H1 (cell line): Measurements from ENCODE around the gene CYBRD1.
A peak's percentile ranks its signal among the peaks of the same experiment; 100 is the strongest.

ENCODE experiments used
- ASH2L ChIP-seq: fragments of 200-600, 300-600 bp; sonication (generic); IDR thresholded peaks from one replicate; pipeline ENCODE4 v1.7.1; 2017; ENCODE audit warnings: low read length
- ATF2 ChIP-seq: IDR thresholded peaks from 2 replicates; pipeline ENCODE4 v1.6.1; 2012; ENCODE audit warnings: low read length, inconsistent platforms
- EP300 ChIP-seq, 2 experiments: IDR thresholded peaks; 1 replicate in 1 of 2; 2 replicates in 1 of 2; pipeline ENCODE4 v1.6.1; 2011 to 2012; ENCODE audit warnings: low read depth in 2 of 2, low read length in 2 of 2, mild to moderate bottlenecking in 2 of 2, borderline replicate concordance in 1 of 2, inconsistent platforms in 1 of 2, moderate library complexity in 1 of 2
- EZH2 ChIP-seq: fragments of 200-600 bp; sonication (generic); IDR thresholded peaks from 2 replicates; pipeline ENCODE4 v1.7.1; 2012; ENCODE audit warnings: low read depth, mild to moderate bottlenecking, moderate library complexity, low read length, inconsistent platforms; ENCODE audit not compliant: severe bottlenecking
- KDM1A ChIP-seq: fragments of 200-600, 300-600 bp; sonication (generic); IDR thresholded peaks from 2 replicates; pipeline ENCODE4 v1.7.1; 2016; ENCODE audit warnings: mild to moderate bottlenecking, low read length, borderline replicate concordance
- MAFK ChIP-seq: IDR thresholded peaks from 2 replicates; pipeline ENCODE4 v1.6.1; 2012; ENCODE audit warnings: low read depth, mild to moderate bottlenecking, improper control_type of control experiment, low read length
- POLR2A ChIP-seq, 2 experiments: IDR thresholded peaks; 1 replicate in 1 of 2; 2 replicates in 1 of 2; pipeline ENCODE4 v1.6.1; 2011; ENCODE audit warnings: low read depth in 2 of 2, low read length in 2 of 2, mild to moderate bottlenecking in 2 of 2; ENCODE audit errors: control extremely low read depth in 1 of 2
- POLR2AphosphoS5 ChIP-seq: IDR thresholded peaks from 2 replicates; pipeline ENCODE4 v1.6.1; 2011; ENCODE audit warnings: low read depth, low read length
- RAD21 ChIP-seq, 2 experiments: IDR thresholded peaks in 1 of 2; conservative IDR thresholded peaks in 1 of 2; 2 replicates each; pipeline ENCODE4 v1.6.1; 2011; ENCODE audit warnings: low read depth in 2 of 2, low read length in 2 of 2, improper control_type of control experiment in 1 of 2, inconsistent platforms in 1 of 2, mild to moderate bottlenecking in 1 of 2, moderate library complexity in 1 of 2
- RFX5 ChIP-seq: IDR thresholded peaks from 2 replicates; pipeline ENCODE4 v1.6.1; 2011; ENCODE audit warnings: low read depth, low read length, improper control_type of control experiment, borderline replicate concordance
- RXRA ChIP-seq: IDR thresholded peaks from 2 replicates; pipeline ENCODE4 v1.6.1; 2011; ENCODE audit warnings: low read depth, mild to moderate bottlenecking, low read length, moderate library complexity; ENCODE audit not compliant: insufficient read depth
- YY1 ChIP-seq: IDR thresholded peaks from 2 replicates; pipeline ENCODE4 v1.6.1; 2011; ENCODE audit warnings: low read depth, mild to moderate bottlenecking, low read length
- TF ChIP-seq, protein P1 (sequence below): IDR thresholded peaks from 2 replicates; pipeline ENCODE4 v1.6.1; 2011; ENCODE audit warnings: low read length, improper control_type of control experiment
- TF ChIP-seq, protein P2 (sequence below), 3 experiments: IDR thresholded peaks; 1 replicate in 2 of 3; 2 replicates in 1 of 3; pipeline versions ENCODE4 v1.5.1 to v1.6.1; 2011; ENCODE audit warnings: low read length in 3 of 3, mild to moderate bottlenecking in 3 of 3, inconsistent platforms in 2 of 3, low read depth in 1 of 3, moderate library complexity in 1 of 3; ENCODE audit not compliant: insufficient read depth in 1 of 3; ENCODE audit errors: control extremely low read depth in 1 of 3

GRCh38 chr2:171522788-171523087 is 464 bp downstream of the CYBRD1 start:
- TF ChIP-seq POLR2AphosphoS5 (no peak), ASH2L (no peak), EZH2 (no peak), ATF2 (no peak), EP300 (IDR thresholded peaks at IDR 0.05; ENCODE audit: borderline replicate concordance in 1 of 2, low read depth in 2 of 2, low read length in 2 of 2) (no peak), POLR2A (IDR thresholded peaks at IDR 0.05; ENCODE audit: control extremely low read depth in 1 of 2, low read depth in 2 of 2, low read length in 2 of 2) (peak in 1 of 2 experiments; percentile 19; a peak in 2 of 3 replicates), YY1 (no peak), RAD21 (IDR thresholded peaks at IDR 0.05 in 1 of 2, conservative IDR thresholded peaks at IDR 0.05 in 1 of 2; ENCODE audit: low read depth in 2 of 2, low read length in 2 of 2) (no peak), RFX5 (no peak), RXRA (no peak), MAFK (no peak), KDM1A (no peak)
- TF ChIP-seq, protein P1, sequence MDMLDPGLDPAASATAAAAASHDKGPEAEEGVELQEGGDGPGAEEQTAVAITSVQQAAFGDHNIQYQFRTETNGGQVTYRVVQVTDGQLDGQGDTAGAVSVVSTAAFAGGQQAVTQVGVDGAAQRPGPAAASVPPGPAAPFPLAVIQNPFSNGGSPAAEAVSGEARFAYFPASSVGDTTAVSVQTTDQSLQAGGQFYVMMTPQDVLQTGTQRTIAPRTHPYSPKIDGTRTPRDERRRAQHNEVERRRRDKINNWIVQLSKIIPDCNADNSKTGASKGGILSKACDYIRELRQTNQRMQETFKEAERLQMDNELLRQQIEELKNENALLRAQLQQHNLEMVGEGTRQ, result no peak
- TF ChIP-seq, protein P2, sequence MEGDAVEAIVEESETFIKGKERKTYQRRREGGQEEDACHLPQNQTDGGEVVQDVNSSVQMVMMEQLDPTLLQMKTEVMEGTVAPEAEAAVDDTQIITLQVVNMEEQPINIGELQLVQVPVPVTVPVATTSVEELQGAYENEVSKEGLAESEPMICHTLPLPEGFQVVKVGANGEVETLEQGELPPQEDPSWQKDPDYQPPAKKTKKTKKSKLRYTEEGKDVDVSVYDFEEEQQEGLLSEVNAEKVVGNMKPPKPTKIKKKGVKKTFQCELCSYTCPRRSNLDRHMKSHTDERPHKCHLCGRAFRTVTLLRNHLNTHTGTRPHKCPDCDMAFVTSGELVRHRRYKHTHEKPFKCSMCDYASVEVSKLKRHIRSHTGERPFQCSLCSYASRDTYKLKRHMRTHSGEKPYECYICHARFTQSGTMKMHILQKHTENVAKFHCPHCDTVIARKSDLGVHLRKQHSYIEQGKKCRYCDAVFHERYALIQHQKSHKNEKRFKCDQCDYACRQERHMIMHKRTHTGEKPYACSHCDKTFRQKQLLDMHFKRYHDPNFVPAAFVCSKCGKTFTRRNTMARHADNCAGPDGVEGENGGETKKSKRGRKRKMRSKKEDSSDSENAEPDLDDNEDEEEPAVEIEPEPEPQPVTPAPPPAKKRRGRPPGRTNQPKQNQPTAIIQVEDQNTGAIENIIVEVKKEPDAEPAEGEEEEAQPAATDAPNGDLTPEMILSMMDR (IDR thresholded peaks at IDR 0.05; ENCODE audit: control extremely low read depth in 1 of 3, insufficient read depth in 1 of 3, low read depth in 1 of 3, low read length in 3 of 3), result no peak
